ENCODE data around the gene TSPAN6.

DNA sequence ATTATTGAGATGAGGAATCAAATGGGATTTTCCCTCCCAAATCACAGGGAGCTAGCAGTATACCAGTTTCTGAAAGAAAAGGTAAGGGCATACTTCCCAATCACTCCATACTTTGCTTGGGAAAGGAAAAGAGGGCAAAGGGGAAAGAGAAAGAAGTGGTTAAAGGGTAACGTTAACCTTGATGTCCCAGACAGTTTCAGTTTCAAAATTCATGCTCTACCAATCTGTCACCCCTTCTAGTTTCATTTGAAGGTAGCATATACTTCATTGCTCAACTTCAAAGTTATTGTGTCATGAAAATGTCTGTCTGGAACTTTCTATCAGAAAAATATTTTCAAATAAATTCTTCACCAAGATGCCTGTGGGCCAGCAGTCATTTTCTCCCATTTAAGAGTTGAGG lies 35.8 kb downstream of the TSPAN6 start:
- no peak for TF ChIP-seq CBX2 (IDR thresholded peaks at IDR 0.05; ENCODE audit: borderline replicate concordance, low read depth)
- TF ChIP-seq, protein P1, sequence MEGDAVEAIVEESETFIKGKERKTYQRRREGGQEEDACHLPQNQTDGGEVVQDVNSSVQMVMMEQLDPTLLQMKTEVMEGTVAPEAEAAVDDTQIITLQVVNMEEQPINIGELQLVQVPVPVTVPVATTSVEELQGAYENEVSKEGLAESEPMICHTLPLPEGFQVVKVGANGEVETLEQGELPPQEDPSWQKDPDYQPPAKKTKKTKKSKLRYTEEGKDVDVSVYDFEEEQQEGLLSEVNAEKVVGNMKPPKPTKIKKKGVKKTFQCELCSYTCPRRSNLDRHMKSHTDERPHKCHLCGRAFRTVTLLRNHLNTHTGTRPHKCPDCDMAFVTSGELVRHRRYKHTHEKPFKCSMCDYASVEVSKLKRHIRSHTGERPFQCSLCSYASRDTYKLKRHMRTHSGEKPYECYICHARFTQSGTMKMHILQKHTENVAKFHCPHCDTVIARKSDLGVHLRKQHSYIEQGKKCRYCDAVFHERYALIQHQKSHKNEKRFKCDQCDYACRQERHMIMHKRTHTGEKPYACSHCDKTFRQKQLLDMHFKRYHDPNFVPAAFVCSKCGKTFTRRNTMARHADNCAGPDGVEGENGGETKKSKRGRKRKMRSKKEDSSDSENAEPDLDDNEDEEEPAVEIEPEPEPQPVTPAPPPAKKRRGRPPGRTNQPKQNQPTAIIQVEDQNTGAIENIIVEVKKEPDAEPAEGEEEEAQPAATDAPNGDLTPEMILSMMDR (IDR thresholded peaks at IDR 0.05): no peak
- TF ChIP-seq RCOR1 (IDR thresholded peaks at IDR 0.05; ENCODE audit: low read depth, low read length): no peak
- TF ChIP-seq, protein P2, sequence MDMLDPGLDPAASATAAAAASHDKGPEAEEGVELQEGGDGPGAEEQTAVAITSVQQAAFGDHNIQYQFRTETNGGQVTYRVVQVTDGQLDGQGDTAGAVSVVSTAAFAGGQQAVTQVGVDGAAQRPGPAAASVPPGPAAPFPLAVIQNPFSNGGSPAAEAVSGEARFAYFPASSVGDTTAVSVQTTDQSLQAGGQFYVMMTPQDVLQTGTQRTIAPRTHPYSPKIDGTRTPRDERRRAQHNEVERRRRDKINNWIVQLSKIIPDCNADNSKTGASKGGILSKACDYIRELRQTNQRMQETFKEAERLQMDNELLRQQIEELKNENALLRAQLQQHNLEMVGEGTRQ (IDR thresholded peaks at IDR 0.05): no peak
- TF ChIP-seq JUN (IDR thresholded peaks at IDR 0.05): no peak
- no peak for TF ChIP-seq POLR2A (IDR thresholded peaks at IDR 0.05; ENCODE audit: low read length)
- no peak for TF ChIP-seq NPAS2 (CRISPR knock-in tag; IDR thresholded peaks at IDR 0.05; ENCODE audit: borderline replicate concordance)
- TF ChIP-seq RNF2 (IDR thresholded peaks at IDR 0.05; ENCODE audit: borderline replicate concordance, low read depth): no peak
- TF ChIP-seq MAFK (IDR thresholded peaks at IDR 0.05; ENCODE audit: partially characterized antibody): no peak
- TF ChIP-seq, protein P3, sequence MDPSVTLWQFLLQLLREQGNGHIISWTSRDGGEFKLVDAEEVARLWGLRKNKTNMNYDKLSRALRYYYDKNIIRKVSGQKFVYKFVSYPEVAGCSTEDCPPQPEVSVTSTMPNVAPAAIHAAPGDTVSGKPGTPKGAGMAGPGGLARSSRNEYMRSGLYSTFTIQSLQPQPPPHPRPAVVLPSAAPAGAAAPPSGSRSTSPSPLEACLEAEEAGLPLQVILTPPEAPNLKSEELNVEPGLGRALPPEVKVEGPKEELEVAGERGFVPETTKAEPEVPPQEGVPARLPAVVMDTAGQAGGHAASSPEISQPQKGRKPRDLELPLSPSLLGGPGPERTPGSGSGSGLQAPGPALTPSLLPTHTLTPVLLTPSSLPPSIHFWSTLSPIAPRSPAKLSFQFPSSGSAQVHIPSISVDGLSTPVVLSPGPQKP (IDR thresholded peaks at IDR 0.05; ENCODE audit: low read depth, low read length): no peak

Data from A549 (cell line).